ENCODE measurements around the gene PLCB2.

PLCB2 gene

GRCh38 chr15:40301467-40302179, 6.1 kb downstream of the PLCB2 start:
- no peak for FAIRE-seq

GRCh38 chr15:40300771-40301170, 7.0 kb downstream of the PLCB2 start:
- no peak for FAIRE-seq

DNA sequence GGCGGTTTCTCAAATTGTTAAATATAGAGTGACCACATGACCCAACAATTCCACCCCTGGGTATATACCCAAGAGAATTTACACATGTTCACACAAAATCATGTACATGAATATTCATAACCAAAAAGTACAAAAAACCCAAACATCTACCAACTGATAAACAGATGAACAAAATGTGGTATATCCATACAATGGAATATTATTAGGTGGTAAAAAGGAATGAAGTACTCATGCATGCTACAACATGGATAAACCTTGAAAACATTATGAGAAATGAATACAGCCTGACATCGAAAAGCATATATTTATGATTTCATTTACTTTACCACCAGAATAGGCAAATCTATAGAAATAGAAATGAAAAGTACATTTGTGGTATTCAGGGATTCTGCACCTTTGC, 7.4 kb downstream of the PLCB2 start:
- FAIRE-seq, result no peak

DNA sequence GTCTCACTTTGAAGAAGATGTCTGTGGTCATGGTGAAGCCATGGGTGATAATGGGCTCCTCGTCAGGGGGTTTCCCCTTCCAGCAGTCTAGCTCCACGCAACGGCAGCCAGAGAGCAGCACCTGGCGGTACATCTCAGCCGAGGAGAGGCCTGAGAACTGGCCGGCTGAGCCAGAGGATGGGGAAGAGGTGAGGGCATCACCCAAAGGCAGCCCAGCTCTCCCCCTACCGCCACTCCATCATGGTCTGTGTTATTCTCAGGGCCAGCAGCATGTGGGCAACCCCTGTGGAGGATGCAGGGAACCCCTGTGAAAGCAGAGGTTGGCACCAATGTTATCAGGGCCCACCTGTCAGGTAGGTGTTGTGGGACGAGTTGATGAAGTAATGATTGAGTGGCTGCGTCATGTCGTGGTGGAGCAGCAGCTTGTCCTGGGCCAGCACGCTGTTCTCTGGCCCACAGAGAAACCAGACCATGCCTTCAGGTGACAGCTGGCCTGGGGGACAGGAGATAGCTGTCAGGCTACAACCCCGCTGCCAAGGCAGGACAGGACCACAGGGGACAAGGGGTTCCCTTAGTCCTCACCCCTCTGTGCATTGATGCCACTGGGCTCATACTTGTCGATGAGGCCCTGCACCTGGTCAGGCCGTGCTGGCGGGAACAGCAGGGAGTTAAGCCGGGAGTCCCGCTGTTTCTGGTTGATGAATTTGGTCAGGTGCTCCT, 9.4 kb downstream of the PLCB2 start:
- FAIRE-seq, result no peak

- no peak for FAIRE-seq
These were observed 10.4 kb downstream of the PLCB2 start for GRCh38 chr15:40297356-40297755.

DNA sequence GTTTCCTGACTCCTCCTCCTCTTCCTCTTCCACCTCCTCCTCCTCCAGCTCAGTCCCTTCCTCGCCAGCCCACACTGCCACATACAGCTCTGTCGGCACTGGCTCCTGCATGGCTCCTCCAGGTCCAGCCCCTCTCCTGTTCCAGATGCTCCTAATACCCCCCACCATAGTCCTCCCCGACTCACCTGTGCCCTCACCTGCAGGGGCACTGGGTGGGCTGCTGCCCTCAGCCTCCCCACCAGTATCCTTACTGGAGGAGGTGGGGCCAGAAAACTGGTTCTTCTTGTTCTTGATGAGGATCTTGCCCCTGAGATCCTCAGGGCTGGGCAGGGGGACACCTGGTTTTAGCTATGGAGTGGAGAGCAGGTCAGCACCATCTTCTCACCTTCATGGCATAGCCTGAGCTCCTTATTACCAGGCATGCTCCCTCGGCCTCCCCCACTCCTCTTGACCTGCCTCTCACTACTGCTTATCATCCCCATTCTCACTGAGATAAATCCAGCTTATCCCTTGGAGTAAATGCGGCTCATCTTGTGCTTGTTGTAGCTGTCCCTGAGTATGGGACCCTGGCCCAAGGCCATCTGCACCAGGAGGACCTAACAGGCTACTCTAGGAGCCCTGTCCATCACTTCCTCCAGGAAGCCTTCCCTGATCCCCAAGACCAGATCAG, 11.0 kb downstream of the PLCB2 start:
- no peak for FAIRE-seq

DNA sequence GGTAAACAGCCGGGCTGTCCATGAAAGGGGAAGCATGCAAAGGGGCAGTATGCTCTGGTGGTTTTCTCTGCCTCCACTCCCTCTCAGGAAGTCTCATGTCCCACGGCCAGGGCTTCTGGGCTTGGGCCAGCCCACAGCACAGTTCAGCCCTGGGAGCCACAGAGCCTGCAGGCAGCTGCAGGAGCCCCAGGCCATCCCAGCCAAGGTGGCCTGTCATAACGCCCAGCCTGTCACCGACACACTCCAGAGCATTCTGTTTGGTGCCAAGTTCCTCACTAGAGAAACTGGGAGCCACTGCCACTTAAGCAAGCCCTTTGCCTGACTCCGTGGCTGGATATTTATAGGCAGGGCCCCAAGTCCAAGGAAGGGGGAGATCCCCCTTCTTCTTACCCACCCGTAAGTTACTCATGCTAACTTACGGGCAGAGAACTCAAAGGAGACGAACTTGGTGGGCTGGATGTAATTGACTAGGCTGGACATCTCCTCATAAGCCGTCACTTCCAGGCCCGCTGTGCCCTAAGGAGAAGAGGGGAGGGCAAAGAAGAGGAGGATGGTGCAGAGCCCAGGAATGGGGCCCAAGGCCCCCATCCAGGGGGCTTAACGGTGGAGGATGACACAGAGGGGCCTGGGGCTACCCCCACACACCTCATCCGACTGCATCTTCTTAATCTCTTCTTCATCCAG, 11.7 kb downstream of the PLCB2 start:
- FAIRE-seq, result no peak

DNA sequence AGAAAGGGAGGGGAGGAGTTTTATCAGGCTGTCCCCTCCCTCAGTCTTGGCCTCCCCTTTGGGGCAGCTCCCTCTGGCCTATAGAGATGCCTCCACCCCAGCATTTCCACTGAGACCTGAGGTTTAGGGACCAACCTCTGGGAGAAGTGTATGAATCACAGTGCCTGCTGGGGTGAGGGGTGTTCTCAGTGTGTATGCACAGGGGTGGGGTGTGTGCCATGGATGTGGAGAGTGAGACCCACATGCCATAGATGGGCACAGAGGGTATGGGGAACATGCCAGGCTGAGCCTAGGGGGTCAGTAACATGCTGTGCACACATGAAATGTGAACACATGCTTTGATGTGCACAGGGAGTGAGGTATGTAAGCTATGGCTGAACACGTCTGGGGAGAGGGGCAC, 12.4 kb downstream of the PLCB2 start:
- FAIRE-seq, result no peak

- FAIRE-seq, result no peak
These were observed 13.5 kb downstream of the PLCB2 start for GRCh38 chr15:40293905-40294895.

DNA sequence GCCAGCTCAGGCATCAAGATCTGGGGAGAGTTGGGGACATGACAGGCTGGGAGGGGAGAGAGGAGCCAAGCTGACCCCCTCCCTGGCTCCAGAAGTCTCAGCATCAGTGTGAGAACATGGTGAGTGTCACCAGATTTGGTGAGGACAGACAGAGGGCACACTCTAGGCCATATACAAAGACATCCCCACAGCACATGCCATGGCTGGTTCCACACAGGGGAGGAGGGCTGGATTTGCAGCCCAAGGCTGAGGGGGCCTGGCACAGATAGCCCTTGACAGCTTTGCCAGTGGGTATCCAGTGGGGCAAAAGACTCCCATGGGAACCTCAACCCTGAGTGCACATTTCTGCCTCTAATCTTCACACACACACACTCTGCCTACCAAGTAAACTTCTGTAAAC, 14.7 kb downstream of the PLCB2 start:
- FAIRE-seq, result no peak

DNA sequence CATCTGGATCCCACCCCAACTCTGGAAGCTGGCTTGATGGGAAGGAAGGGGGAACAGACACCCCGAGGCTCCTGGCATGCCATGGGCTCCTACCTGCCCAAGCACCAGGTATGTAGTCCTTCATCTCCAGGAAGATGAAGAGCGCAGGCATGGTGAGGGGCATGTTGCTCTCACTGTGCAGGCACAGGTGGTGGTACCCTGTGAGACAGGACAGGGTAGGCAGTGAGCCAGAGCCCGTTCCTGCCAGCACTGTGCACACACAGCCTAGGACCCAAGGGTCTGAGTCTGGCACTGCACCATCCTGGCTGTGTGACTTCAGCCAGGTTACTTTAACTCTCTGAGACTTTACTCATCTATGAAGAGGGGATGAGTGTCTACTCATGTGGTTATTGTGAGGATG, 15.5 kb downstream of the PLCB2 start:
- FAIRE-seq, result no peak

- no peak for FAIRE-seq
These were observed 16.7 kb downstream of the PLCB2 start for GRCh38 chr15:40290918-40291574.

GRCh38 chr15:40290545-40290917, 17.2 kb downstream of the PLCB2 start:
- no peak for FAIRE-seq

GRCh38 chr15:40289140-40289775, 18.5 kb downstream of the PLCB2 start:
- FAIRE-seq, result no peak

DNA sequence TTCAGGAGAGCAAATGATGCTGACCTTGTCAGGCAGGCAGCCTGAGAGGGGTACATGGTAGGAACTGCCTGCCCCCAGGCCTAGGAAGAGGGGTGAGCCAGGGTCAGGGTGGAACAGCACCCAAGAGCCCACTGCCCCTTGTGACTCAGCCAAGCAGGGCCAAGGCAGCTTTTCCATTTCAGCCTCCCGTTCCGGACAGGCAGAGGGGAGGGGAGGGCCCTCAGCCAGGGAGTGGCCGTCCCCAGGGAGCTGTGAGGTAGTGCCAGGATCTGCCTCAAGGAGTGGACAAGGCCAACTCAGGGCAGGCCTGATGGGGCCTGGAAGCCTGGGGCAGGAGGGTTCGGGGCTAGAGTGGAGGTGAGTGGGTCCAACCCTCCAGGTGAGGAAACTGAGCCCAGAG, 19.8 kb downstream of the PLCB2 start:
- no peak for FAIRE-seq

GRCh38 chr15:40287505-40287904, 20.2 kb downstream of the PLCB2 start:
- FAIRE-seq, result no peak

DNA sequence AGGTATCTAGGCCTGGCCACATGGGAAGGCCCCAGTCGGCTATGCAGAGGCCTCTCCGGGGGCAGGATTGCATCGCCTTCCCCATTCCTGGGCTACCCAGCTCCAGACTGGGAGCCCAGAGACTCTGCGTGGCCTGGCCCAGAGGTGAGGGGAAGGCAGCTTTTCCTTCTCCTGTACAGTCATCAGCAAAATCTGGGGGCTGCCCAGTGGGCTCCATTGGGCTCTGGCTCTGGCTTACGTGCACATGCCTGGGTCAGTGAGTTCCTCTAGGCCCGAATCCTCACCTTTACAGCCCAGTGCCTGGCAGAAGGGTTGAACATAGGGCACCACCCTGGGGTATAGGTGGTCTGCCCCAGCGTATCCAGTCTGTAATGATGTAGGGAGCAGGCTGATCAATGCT, 20.9 kb downstream of the PLCB2 start:
- no peak for FAIRE-seq

GRCh38 chr15:40286061-40286532, 21.6 kb downstream of the PLCB2 start:
- no peak for FAIRE-seq

DNA sequence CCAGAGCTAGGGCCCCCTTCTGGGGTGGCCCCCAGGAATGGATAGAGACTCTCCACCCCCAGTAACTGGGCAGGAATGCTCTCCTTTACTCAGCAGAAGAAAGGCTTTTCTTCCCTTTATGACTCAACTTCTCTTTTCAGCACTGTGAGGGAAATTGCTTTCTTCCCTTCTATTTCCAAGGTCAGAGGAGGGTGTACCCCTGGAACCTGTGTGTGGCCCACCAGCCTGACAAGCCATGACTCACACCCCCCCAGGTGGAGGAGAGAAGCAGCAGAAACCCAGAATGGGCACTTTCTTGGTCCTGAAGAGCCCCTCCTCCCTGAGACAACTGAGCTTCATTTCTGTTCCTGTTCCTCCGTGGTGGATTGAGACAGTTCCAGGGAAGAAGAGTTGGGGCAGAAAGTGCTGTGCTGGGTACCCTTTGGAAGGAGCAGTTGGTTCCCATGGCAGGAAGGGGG, 22.2 kb downstream of the PLCB2 start:
- FAIRE-seq, result no peak

- FAIRE-seq, result no peak
These were observed 22.6 kb downstream of the PLCB2 start for GRCh38 chr15:40285151-40285550.
